Measurements from ENCODE around the gene TRNP1.
"Not testable (repeated sequence)": the region's sequence is repeated elsewhere in the genome, so short reads cannot be mapped to it uniquely, and the experiment has no call there.

TRNP1 gene

GRCh38 chr1:26976621-26977510 is 16.6 kb upstream of the TRNP1 start:
- DNase-seq = no peak

DNA sequence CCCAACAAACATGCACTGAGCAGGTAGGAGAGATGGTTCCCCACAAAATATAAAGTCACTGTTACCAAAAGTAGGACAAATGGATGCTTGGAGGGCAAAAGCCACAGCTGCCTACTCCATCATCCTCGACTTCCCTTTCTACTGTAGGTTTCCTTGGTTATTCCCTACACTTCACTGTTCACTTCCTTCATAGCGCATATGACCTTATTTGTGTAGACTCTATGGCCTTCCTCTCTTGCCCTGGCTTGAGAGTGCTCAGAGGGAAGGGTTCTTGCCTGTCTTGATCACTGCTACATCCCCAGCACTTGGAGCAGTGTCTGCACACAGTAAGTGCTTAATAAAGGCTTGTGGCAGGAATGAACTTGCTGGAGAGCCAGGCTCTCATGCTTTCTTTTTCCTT is 14.6 kb upstream of the TRNP1 start:
- DNase-seq = no peak

DNA sequence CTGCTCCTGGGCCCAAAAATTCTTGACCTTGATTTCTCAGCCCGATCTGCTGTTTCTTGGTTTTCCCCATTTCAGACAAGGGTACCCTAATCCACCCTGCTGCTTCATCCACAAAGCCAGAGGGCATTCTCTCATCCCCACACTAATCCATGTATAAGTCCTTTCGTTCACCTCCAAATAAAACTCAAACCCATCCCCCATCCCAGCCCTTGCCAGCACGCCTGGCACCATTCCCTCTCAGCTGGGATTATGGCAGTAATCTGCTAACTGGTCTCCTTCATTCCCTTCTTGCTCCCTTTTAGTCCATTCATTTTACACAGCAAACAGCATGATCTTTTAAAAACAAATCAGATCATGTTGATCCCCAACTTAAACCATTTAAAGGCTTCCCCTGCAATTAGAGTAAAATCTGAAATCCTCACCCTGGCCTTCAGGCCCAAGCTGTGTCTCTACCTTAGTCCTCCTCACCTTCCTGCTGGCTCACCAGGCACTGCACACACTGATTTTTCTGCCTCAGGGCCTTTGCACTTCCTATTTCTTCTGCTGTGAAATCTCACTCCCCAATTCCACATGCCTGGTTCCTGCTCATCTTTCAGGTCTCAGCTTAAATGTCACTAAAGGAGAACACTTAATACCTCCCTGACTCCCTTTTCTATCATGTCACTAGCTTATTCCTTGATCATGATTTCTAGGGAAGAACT is 12.2 kb upstream of the TRNP1 start:
- DNase-seq = no peak

- DNase-seq = peak; percentile 37
Measured at GRCh38 chr1:26983863-26984262, 9.6 kb upstream of the TRNP1 start.

- DNase-seq = no peak
Measured at GRCh38 chr1:26984291-26984690, 9.2 kb upstream of the TRNP1 start.

DNA sequence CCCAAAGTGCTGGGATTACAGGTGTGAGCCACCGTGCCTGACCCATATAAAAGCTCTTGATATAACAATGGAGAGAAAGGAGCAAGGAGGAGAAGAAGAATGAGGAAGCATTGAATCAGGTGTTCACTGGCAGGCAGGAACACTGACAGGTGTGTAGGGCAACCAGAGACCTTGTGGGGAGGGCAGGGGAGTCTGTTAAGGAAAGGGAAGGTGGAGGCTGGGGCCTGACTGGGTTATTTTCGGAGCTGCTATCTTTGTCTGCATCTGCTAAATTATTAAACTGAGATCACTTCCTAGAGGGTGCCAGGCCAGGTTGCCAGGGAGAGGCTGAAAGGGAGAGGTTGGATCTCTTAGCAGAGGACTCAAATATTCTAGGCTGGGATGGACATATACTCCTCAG is 6.8 kb upstream of the TRNP1 start:
- no peak for DNase-seq

DNA sequence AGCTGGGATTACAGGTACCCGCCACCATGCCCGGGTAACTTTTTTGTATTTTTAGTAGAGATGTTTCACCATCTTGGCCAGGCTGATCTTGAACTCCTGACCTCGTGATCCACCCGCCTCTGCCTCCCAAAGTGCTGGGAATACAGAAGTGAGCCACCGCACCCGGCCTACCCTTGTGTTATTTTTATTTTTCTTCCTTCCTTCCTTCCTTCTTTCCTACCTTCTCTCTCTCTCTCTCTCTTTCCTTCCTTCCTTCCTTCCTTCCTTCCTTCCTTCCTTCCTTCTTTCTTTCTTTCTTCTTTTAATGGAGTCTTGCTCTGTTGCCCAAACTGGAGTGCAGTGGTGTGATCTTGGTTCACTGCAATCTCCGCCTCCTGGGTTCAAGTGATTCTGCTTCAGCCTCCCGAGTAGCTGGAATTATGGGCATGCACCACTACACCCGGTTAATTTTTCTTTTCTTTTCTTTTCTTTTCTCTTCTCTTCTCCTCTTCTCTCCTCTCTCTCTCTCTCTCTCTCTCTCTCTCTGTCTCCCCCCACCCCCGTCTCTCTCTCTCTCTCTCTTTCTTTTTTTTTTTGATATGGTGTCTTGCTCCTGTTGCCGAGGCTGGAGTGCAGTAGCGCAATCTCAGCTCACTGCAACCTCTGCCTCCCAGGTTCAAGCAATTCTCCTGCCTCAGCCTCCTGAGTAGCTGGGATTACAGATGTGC is 3.9 kb upstream of the TRNP1 start:
- not testable (repeated sequence) for DNase-seq

- peak; percentile 79 for DNase-seq
Measured at GRCh38 chr1:26991310-26992116, 2.0 kb upstream of the TRNP1 start.

GRCh38 chr1:26994020-26994786 is 711 bp downstream of the TRNP1 start:
- no peak for DNase-seq

DNA sequence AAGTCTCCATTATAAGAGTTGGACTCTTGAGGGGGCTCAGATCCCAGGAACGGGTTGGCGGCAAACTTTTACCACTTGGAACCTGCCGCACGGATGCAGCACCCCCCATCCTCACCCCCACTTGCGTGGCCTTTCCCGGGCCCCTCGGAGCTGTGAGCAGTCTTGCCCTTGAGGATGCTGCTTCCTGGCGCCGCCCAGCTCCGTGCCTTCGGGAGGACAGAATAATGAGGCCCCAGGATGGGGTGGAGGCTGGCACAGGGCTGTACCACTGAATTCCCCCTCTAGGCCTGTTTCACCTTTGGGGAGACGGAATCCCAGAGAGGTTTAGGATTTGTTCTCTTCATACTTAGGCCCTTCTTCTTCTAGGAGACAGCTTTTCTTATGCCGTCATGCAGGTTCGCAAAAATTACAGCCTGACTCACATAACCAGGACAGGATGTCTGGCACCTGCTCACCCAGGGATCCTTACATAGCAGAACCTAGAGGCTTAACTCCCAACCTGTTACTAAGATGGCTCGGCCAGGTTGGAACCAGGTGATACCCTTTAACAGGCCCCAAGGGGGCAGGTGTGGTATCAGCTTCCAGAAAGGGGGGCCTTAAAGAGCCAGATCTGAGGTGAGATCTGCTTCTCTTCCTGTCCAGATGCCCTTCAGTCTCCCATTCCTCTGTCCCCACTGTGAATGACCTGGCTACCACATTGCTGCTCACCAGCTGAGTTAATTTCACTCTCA is 1.5 kb downstream of the TRNP1 start:
- DNase-seq = no peak

DNA sequence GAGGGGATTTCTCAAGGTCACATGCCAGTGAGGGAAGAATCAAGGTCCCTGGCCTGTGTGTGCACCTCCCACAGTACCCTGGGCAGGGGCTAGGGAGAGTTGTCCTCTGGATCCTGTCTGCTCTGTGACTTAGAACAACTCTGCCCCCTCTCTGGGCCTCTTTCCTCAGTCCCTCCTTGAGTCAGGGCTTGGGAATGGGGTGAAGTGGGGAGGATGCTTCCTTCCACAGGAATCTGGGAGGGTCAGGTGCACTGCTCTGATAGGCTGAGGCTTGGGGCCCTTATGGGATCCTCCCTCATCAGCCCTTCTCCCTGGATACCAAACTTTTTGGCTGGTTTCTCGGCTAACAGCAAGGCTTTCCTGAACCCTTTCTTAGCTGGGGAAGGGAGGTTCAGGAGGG is 2.5 kb downstream of the TRNP1 start:
- peak; percentile 36 for DNase-seq

GRCh38 chr1:26996665-26997064 is 3.2 kb downstream of the TRNP1 start:
- DNase-seq = no peak

DNA sequence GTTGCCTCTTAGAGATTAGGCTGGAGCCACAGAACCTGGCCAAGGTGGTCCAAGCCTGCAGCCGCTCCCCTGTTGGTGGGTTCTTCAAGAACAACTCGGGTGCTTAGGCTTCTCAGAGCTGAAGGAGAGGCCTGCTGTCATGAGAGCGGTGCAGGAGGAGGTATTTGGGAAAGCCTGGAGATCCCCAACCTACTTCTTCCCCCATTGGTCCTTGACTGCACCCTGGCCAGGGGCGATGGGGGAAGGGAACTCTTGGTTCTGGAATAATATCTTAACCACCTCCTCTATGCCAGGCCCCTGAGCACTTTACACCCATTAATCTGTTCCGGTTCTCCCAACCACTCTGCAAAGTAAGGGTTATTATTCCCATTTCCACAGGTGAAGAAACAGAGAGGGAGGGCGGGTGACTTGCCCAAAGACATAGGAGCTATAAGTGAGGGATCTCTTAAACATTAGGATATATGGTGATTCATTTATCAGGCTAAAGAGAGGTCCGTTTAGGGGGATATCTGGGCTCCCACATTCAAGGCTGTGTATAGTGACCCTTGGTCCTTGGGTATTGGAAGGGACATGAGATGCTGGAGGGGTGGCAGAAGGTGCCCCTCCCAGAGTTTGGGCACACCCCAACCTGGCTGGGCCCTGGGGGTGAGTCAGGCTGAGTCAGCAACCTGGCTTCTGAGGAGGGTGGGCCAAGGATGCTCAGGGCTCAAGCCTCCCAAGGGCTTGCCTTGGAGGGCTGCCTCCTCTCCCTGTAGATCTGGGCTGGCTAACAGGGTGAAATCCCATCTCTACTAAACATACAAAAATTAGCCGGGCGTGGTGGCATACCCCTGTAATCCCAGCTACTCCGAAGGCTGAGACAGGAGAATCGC is 5.2 kb downstream of the TRNP1 start:
- peak; percentile 69 for DNase-seq

- DNase-seq = peak; percentile 100
Measured at GRCh38 chr1:26999440-26999987, 6.0 kb downstream of the TRNP1 start.

DNA sequence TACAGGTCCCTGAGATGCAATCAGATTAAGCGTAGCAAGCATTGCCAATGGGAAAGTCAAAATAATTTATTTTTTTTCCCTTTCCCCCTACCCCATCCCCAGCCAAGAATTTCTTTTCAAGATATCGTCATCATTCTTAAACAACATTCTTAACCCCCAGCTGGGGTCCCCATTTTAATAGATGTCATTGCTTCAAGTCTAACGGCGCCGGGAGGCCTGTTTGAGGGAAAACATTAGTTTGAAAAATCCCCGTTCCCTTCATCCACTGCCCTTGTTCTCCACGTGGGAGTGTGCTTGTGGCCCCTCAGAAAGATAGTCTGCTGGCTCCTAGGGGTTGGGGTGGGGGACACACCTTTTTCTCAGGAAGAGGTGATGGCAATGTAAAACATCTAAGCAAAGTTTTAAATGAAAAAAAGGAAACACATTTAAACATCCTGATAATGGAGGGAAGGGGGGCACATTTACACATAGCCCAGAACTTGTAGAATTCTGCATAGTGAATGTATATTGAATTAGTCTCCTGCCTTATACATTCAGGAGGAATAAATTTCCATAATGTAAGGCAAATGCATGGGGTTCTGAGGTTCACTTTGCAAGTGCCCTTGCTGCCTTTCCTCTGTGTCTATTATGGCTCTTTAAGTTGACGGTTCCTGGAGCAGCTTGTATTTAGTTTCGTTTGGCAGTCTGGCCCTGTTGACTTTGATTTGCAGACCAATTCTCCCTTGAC is 6.8 kb downstream of the TRNP1 start:
- no peak for DNase-seq

DNA sequence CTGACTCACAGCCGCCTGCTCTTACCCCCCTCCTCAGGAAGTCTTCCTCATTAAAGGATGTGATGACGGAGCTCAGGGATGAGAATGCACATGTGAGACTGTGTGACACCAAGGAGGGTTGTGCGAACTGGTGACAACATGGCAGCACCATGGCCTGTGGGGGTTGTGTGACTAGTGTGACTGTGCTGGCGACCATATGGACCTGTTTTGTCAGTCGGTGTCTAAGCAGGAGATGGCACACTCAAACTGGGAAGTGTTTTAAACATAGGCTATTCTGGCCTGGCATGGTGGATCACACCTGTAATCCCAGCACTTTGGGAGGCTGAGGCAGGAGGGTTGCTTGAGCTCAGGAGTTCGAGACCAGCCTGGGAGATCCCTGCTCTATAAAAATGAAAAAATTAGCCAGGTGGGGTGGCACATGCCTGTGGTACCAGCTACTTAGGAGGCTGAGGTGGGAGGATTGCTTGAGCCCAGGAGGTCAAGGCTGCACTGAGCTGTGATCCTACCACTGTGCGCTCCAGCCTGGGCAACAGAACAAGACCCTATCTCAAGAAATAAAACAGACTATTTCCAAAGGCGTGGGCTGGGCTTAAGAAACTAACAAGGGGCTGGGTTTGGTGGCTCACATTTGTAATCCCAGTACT is 7.4 kb downstream of the TRNP1 start:
- DNase-seq = peak; percentile 78

GRCh38 chr1:27001570-27002360 is 8.3 kb downstream of the TRNP1 start:
- no peak for DNase-seq

Measured in fibroblast of upper back skin (primary cell).